GM18858 (cell line): ENCODE data around the gene UPK3BL2.
"Not testable (repeated sequence)": the region's sequence is repeated elsewhere in the genome, so short reads cannot be mapped to it uniquely, and the experiment has no call there.

Experiments
- ATAC-seq: cut with Tn5 transposase; IDR thresholded peaks from one replicate; pipeline ENCODE4 v1.9.1; 2021; ENCODE audit not compliant: unreplicated experiment

Gene UPK3BL2

GRCh38 chr7:102496861-102497260 is 46.6 kb downstream of the UPK3BL2 start:
- ATAC-seq = not testable (repeated sequence)

- peak; percentile 65 for ATAC-seq
Observed at GRCh38 chr7:102494473-102495149, 48.9 kb downstream of the UPK3BL2 start.

- not testable (repeated sequence) for ATAC-seq
Observed at GRCh38 chr7:102494026-102494425, 49.5 kb downstream of the UPK3BL2 start.

GRCh38 chr7:102493220-102493935 is 50.1 kb downstream of the UPK3BL2 start:
- ATAC-seq = not testable (repeated sequence)

GRCh38 chr7:102490529-102491075 is 52.9 kb downstream of the UPK3BL2 start:
- peak; percentile 38 for ATAC-seq
